HG03097 (cell line): ENCODE measurements around the gene PDK2.

Experiments
- ATAC-seq: cut with Tn5 transposase; IDR thresholded peaks from one replicate; pipeline ENCODE4 v1.9.1; 2021; ENCODE audit not compliant: unreplicated experiment, low FRiP score

The PDK2 gene

DNA sequence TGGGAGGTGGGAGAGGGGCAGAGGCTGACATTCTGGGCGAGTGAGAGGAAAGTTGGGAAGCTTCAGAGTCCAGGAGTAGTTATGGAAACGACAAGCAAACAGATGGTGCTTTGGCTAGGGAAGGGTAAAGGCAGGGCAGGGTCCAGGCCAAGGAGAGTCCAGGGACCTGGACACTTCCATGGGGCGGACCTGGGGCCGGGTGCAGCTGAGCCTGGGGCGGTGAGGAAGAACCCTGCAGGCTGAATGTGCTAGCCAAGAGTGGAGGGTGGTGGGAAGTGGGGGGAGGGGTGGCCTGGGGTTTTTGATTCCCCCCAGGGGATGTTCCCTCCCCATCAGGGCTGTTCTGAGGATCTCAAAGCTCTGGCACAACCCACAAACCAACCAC, 52.7 kb downstream of the PDK2 start:
- no peak for ATAC-seq

DNA sequence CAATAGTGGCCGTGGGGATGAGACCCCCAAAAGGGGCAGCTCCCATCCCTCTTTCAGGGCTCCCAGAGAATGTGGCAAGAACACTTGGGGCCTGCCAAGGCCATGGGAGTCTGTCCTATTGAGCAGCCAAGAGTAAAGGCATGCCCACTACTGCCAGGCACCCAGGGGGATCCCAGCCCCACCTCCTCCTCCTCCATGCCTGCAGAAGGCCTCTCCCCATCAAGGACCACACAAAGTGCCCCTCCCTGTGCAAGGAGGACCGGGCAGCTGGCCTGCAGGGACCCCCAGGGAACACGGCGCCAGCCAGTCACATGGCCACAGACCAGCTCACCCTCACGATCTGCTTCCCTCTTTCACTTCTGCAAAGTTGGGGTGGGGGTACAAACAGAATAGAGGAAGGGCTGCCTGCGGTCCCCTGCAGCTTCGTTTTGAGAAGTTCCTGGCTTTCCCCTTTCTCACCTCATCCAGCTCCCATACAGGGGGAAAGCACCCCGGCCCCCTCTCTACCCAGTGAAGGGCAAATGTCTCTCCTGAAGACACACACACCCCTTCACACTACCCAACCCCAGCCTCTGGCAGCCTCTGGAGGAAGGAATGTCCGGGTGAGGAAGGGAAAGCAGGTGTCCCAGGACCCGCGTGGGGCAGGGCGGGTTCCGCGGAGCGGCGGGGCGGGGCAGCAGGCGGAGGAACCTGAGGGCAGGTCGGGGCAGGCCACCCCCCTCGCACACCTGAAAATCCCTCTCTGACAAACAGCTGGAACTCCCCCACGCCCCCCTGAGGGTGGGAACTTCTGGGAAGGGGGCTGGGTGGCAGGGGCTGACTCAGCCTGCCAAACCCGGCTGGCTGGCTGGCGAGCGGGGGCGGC, 53.3 kb downstream of the PDK2 start:
- peak; percentile 25 for ATAC-seq

DNA sequence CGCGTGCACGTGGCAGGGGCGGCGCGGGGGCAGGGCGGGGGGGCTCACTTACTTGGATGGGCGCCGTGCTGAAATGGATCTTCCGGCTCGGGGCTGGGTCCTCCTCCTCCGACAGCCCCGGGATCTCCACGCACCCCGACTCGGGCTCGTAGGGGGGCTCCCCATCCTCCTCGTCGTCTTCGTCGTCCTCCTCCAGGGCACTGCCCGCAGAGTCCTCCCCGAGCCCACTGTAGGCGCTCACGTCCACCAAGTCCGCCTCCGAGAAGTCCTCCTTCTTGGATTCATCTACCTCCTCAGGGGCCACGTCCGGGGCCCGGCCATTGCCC, 53.9 kb downstream of the PDK2 start:
- ATAC-seq, result no peak

GRCh38 chr17:50149417-50150353, 54.5 kb downstream of the PDK2 start:
- ATAC-seq, result no peak

DNA sequence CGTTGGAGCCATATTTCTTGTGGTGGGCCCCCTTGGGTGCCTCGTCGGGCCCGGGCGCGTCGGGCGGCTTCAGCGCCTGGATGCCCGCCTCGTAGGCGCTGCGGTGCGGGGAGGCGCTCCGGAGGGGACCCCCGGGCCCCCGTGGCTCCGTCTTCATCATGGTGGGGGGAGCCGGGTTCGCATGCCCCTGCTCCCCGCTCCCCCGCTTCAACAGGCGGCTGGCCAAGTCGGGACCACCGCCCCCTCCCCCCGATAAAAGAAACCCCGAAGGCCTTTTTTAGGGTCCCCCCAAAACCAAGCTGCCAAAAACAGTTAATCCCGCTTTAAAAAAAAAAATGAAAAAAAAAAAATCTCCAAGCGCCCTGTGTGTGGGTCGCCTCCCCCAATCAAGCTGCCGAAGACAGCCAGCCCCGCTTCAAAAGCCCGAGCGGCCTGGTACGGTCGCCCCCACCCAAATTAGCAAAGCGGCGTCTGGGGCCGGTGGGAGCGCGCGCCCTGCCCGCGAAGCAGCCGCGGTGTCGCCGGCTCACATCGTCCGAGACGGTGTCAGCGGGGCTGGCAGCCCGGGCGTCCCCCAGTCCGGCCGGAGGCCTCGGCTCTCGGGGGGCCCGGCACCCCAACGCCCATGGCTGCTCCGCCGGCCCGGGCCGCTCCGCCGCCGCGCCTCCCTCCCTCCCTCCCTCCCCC, 55.3 kb downstream of the PDK2 start, which contains the start of gene PPP1R9B:
PPP1R9B (minus strand) TSS at position 324 of the 687 bp plus-strand sequence; CDS start at position 160, 164 bp downstream.
- ATAC-seq, result no peak

DNA sequence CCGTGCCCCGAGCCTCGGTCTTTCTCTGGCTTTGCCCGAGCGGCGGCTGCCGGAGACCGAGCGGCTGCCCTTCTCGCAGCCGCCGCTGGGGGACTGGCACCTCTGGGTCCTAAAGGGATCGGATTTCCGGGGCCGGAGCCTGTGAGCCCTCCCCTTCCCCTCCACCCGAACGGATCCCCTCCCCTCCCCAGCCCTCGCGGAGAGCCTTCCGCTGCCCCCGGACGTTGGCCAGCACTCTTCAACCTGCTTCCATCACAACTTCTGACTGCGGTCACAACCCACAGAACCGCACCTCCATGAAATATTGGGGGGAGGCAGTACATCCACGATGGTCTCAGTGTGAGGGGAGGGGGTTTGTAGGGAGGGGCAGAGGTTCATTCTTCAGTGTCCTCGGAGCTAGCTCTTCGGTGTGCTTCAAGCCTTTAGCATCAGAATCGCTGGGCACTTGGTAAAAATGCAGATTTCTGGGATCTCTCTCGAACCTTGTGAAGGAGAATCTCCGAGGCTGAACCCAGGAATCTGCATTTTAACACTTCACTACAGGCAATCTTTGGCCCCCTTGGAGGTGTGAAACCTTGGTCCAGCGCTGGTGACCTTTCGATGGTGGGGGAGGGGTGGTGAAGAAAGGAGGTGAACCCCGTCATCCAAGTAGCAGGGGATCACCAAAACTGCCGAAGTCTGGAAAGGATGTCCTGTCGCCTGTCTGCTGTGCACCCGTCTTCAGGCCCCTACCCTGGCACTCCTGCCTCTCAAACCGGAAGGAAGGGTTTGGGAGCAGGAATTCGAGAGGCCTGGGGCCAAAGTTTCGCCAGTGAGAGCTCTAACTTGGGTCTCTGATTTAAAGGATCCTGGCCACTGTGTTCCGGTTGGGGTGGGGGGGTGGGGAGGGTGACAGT, 56.1 kb downstream of the PDK2 start:
- ATAC-seq, result peak; percentile 38

DNA sequence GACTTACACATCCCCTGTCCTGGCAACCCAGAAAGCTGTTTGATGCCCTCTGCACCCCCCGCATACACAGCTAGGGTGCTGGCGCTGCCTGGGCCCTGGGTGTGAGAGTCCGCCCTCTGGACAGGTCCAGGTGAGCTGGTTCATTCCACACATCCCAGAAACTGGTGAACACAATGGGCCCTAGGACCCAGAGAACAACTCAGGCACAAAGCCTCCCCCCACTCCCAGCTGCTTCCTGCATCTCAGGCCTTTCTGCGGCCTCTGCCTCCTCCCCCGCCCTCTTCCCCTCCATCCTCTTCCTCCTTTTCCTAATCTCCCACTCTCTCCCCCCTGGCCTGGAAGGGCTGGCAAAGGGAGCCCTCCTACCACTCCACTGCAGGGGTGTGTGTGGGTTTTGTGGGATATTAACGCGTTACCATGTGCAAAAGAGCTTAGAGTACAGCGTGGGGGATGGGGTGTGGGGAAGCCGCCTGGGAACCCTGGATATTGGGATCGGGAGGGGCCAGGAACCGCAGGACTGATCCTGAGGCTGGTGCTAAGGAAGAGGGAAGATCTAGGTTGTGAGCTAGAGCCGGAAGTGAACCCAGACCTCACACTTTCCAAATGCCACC, 56.9 kb downstream of the PDK2 start:
- ATAC-seq, result no peak

- ATAC-seq, result no peak
These were observed 57.6 kb downstream of the PDK2 start for GRCh38 chr17:50152736-50153135.

DNA sequence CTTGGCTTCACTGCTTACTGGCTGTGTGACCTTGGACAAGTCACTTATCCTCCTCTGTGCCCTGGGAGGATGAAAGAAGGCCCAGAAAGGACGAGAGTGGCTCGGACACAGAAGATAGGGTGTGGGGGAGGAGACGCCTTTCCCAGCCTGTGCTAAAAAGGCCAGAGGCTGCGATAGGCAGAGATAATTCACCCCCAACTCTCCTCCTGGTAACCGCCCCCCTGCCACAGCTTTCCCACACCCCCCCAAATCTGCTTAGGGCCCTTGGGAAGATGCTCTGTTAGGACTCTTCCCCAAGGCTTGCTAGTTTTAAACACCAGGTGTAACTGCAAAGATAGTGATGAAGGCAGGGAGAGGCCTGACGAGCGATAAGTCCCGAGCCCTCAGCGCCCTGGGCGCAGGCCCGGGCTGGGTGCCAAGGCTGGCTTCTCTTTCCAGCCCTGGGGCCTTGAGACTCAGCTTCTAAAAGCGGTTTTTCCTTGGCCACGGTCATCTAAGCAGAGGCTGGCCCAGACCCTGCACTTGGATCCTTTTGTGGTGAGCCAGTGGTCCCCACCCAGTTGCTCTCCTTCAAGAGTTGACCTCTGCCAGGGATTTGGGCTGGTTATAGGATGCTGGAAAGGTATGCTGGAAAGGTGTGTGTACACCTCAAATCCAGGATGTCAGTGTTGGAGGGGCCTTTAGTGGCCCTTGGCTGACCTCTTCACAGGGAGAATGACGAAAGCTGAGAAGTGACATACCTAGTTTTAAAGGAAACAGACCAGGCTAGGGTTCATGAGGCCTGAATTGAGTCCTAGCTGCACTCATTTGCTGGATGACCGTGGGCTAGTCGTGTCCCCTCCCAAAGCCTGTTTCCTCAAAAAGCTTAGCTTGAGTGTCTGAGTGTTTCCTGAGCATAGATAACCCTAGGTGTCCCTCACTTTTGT, 58.8 kb downstream of the PDK2 start:
- ATAC-seq, result no peak

GRCh38 chr17:50154604-50155003, 59.5 kb downstream of the PDK2 start:
- no peak for ATAC-seq

DNA sequence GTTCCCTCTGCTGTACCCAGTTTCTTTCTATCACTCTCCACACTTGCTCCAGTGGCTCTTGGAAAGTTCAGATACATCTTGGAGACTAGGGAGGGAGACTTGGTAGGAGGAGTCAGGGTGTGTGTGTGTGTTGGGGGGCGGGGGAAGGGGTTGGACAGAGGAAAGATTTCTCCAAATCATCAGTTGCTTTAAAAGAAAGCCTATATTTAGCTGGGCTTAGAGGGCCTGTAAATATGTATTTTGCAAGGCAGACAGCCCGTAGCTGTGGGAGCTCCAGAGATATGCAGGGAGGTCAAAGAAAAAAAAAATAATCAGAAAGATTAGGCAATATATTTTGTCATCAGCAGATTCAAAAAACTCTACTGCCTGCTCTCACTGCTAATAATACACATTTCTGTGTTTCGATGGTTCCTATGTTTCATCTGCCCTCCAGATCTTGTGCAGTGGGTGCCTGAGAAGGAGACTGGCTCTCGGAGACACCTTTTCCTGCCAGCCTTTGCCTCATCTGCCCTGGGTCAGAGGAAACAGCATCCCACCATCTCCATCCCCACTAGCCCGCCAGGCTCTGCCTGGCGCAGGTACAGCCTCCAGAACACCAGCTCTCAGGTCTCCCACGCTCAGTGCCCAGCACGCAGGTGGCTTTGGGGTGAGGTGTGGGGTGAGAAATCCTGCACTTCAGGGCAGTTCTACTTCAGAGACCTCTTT, 60.1 kb downstream of the PDK2 start:
- no peak for ATAC-seq

DNA sequence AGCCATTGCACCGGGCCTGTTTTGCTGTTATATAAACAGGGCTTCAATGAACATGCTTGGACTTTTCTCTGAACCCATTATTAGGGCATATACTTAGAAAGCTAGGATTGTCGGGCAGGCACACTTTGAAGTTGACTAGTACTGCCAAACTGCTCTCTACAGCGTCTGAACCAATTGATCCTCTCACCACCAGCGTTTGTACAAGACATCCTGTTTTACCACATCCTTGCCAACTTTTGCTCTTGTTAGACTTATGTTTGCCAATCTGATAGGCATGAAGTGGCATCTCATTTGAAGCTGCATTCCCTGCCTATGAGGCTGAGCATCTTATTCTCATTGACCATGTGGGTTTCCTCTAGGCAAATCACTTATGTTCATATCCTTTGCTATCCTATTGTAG, 62.7 kb downstream of the PDK2 start:
- no peak for ATAC-seq

GRCh38 chr17:50161023-50161910, 66.1 kb downstream of the PDK2 start:
- ATAC-seq, result peak; percentile 87
